NCI-H82 treated with DMSO at 0.1 percent for 48 hours (cell line): ENCODE data around the gene LIMA1.
A peak's percentile ranks its signal among the peaks of the same experiment; 100 is the strongest.
"Not testable (repeated sequence)": the region's sequence is repeated elsewhere in the genome, so short reads cannot be mapped to it uniquely, and the experiment has no call there.

ENCODE experiments used
- DNase-seq: peaks from one replicate; lab custom pipeline; 2025; ENCODE audit not compliant: unreplicated experiment; lab: John Stamatoyannopoulos, UW

The LIMA1 gene

GRCh38 chr12:50188241-50188781 is 95.0 kb downstream of the LIMA1 start:
- no peak for DNase-seq

GRCh38 chr12:50187084-50187900 is 96.0 kb downstream of the LIMA1 start:
- DNase-seq = no peak

- no peak for DNase-seq
Measured at GRCh38 chr12:50186681-50187080, 96.6 kb downstream of the LIMA1 start.

GRCh38 chr12:50185970-50186663 is 97.2 kb downstream of the LIMA1 start:
- no peak for DNase-seq

- DNase-seq = no peak
Measured at GRCh38 chr12:50185301-50185895, 97.9 kb downstream of the LIMA1 start.

GRCh38 chr12:50184261-50184660 is 99.1 kb downstream of the LIMA1 start:
- DNase-seq = no peak

- DNase-seq = no peak
Measured at GRCh38 chr12:50182461-50182860, 100.9 kb downstream of the LIMA1 start.

GRCh38 chr12:50181691-50182090 is 101.6 kb downstream of the LIMA1 start:
- DNase-seq = no peak

GRCh38 chr12:50175716-50176026 is 107.6 kb downstream of the LIMA1 start:
- no peak for DNase-seq

- DNase-seq = peak; percentile 36
Measured at GRCh38 chr12:50174971-50175715, 108.2 kb downstream of the LIMA1 start.

- peak; percentile 97 for DNase-seq
Measured at GRCh38 chr12:50167049-50167828, 116.1 kb downstream of the LIMA1 start, which contains the start of gene CERS5. TSS of gene CERS5 (minus strand) at chr12:50167369. CDS start at chr12:50167297, 72 bp downstream.

- DNase-seq = no peak
Measured at GRCh38 chr12:50166799-50167048, 116.6 kb downstream of the LIMA1 start.

GRCh38 chr12:50164963-50165362 is 118.4 kb downstream of the LIMA1 start:
- DNase-seq = no peak

GRCh38 chr12:50162230-50162629 is 121.1 kb downstream of the LIMA1 start:
- no peak for DNase-seq

GRCh38 chr12:50160643-50161042 is 122.7 kb downstream of the LIMA1 start:
- no peak for DNase-seq

- DNase-seq = no peak
Measured at GRCh38 chr12:50157259-50157658, 126.1 kb downstream of the LIMA1 start.

GRCh38 chr12:50156641-50157040 is 126.7 kb downstream of the LIMA1 start:
- peak; percentile 78 for DNase-seq

GRCh38 chr12:50154947-50155346 is 128.4 kb downstream of the LIMA1 start:
- DNase-seq = not testable (repeated sequence)

GRCh38 chr12:50151047-50151687 is 132.2 kb downstream of the LIMA1 start:
- DNase-seq = no peak

- no peak for DNase-seq
Measured at GRCh38 chr12:50149311-50149710, 134.0 kb downstream of the LIMA1 start.
